ENCODE measurements around the gene DCBLD1. TPM values are rescaled to one million over a fixed set of nuclear protein-coding genes. Genes with fewer than 3 reads are reported as not detected.

DCBLD1 gene
- polyA plus RNA-seq, 2 donors, result 3.8 TPM

- Histone ChIP-seq H3K4me1 (ENCODE audit: control insufficient read depth in 2 of 2, insufficient read depth in 2 of 2, low read length in 1 of 2) (peaks cover 0 to 2% of the 10 kb centered on the region in 2 donors), H3K27me3 (ENCODE audit: control insufficient read depth in 1 of 2, insufficient read depth in 2 of 2, low read length in 2 of 2) (no peaks in the 10 kb centered on the region), H3K9me3 (ENCODE audit: control insufficient read depth in 2 of 2, insufficient read depth in 1 of 2, low read depth in 1 of 2, low read length in 1 of 2) (no peaks in the 10 kb centered on the region), H3K36me3 (ENCODE audit: control insufficient read depth in 2 of 2, insufficient read depth in 2 of 2, low read length in 1 of 2) (no peaks in the 10 kb centered on the region), H3K4me3 (ENCODE audit: low read depth in 1 of 2, low read length in 2 of 2) (peak overlapping the region; percentile 72 to 78), H3K27ac (ENCODE audit: low read depth in 2 of 2, low read length in 1 of 2) (peak overlapping the region; percentile 91 to 94)
- 0% methylated on average over 37 to 46 of the region's 46 CpGs for WGBS, 2 donors
These were observed 650 bp downstream of the DCBLD1 start for GRCh38 chr6:117483004-117483644.

GRCh38 chr6:117483645-117484016, 1.2 kb downstream of the DCBLD1 start:
- Histone ChIP-seq H3K4me1 (ENCODE audit: control insufficient read depth in 2 of 2, insufficient read depth in 2 of 2, low read length in 1 of 2) (peaks cover 0 to 2% of the 10 kb centered on the region in 2 donors), H3K4me3 (ENCODE audit: low read depth in 1 of 2, low read length in 2 of 2) (peak overlapping the region; percentile 72 to 78), H3K27ac (ENCODE audit: low read depth in 2 of 2, low read length in 1 of 2) (peak overlapping the region; percentile 91 to 94), H3K9me3 (ENCODE audit: control insufficient read depth in 2 of 2, insufficient read depth in 1 of 2, low read depth in 1 of 2, low read length in 1 of 2) (no peaks in the 10 kb centered on the region), H3K36me3 (ENCODE audit: control insufficient read depth in 2 of 2, insufficient read depth in 2 of 2, low read length in 1 of 2) (no peaks in the 10 kb centered on the region), H3K27me3 (ENCODE audit: control insufficient read depth in 1 of 2, insufficient read depth in 2 of 2, low read length in 2 of 2) (no peaks in the 10 kb centered on the region)
- WGBS, 2 donors, result 1% methylated on average over 7 of the region's 7 CpGs

- Histone ChIP-seq H3K9me3 (ENCODE audit: control insufficient read depth in 2 of 2, insufficient read depth in 1 of 2, low read depth in 1 of 2, low read length in 1 of 2) (no peaks in the 10 kb centered on the region), H3K27ac (ENCODE audit: low read depth in 2 of 2, low read length in 1 of 2) (no peak overlapping the region), H3K27me3 (ENCODE audit: control insufficient read depth in 1 of 2, insufficient read depth in 2 of 2, low read length in 2 of 2) (no peaks in the 10 kb centered on the region), H3K36me3 (ENCODE audit: control insufficient read depth in 2 of 2, insufficient read depth in 2 of 2, low read length in 1 of 2) (no peaks in the 10 kb centered on the region), H3K4me1 (ENCODE audit: control insufficient read depth in 2 of 2, insufficient read depth in 2 of 2, low read length in 1 of 2) (peaks cover 0 to 2% of the 10 kb centered on the region in 2 donors), H3K4me3 (ENCODE audit: low read depth in 1 of 2, low read length in 2 of 2) (peak overlapping the region in 1 of 2 donors; percentile 78)
- 76 to 78% methylated on average over 8 of the region's 8 CpGs for WGBS, 2 donors
These were observed 1.7 kb downstream of the DCBLD1 start for GRCh38 chr6:117484052-117484646.

GRCh38 chr6:117485433-117485832, 3.0 kb downstream of the DCBLD1 start:
- H3K9me3 ChIP-seq (ENCODE audit: control insufficient read depth in 2 of 2, insufficient read depth in 1 of 2, low read depth in 1 of 2, low read length in 1 of 2), result no peaks in the 10 kb centered on the region
- H3K36me3 ChIP-seq (ENCODE audit: control insufficient read depth in 2 of 2, insufficient read depth in 2 of 2, low read length in 1 of 2), result no peaks in the 10 kb centered on the region
- H3K27me3 ChIP-seq (ENCODE audit: control insufficient read depth in 1 of 2, insufficient read depth in 2 of 2, low read length in 2 of 2), result no peaks in the 10 kb centered on the region
- H3K4me3 ChIP-seq (ENCODE audit: low read depth in 1 of 2, low read length in 2 of 2), result no peak overlapping the region
- H3K4me1 ChIP-seq (ENCODE audit: control insufficient read depth in 2 of 2, insufficient read depth in 2 of 2, low read length in 1 of 2), result peaks cover 0 to 2% of the 10 kb centered on the region in 2 donors
- no peak overlapping the region for H3K27ac ChIP-seq (ENCODE audit: low read depth in 2 of 2, low read length in 1 of 2)

GRCh38 chr6:117487821-117488220, 5.3 kb downstream of the DCBLD1 start:
- Histone ChIP-seq H3K9me3 (ENCODE audit: control insufficient read depth in 2 of 2, insufficient read depth in 1 of 2, low read depth in 1 of 2, low read length in 1 of 2) (no peaks in the 10 kb centered on the region), H3K27me3 (ENCODE audit: control insufficient read depth in 1 of 2, insufficient read depth in 2 of 2, low read length in 2 of 2) (no peaks in the 10 kb centered on the region), H3K36me3 (ENCODE audit: control insufficient read depth in 2 of 2, insufficient read depth in 2 of 2, low read length in 1 of 2) (no peaks in the 10 kb centered on the region), H3K4me3 (ENCODE audit: low read depth in 1 of 2, low read length in 2 of 2) (no peak overlapping the region), H3K27ac (ENCODE audit: low read depth in 2 of 2, low read length in 1 of 2) (no peak overlapping the region), H3K4me1 (ENCODE audit: control insufficient read depth in 2 of 2, insufficient read depth in 2 of 2, low read length in 1 of 2) (peaks cover 0 to 2% of the 10 kb centered on the region in 2 donors)
- WGBS, 2 donors, result 87 to 91% methylated on average over 7 of the region's 7 CpGs

GRCh38 chr6:117489003-117489402, 6.5 kb downstream of the DCBLD1 start:
- H3K27me3 ChIP-seq (ENCODE audit: control insufficient read depth in 1 of 2, insufficient read depth in 2 of 2, low read length in 2 of 2), result no peaks in the 10 kb centered on the region
- H3K9me3 ChIP-seq (ENCODE audit: control insufficient read depth in 2 of 2, insufficient read depth in 1 of 2, low read depth in 1 of 2, low read length in 1 of 2), result no peaks in the 10 kb centered on the region
- H3K27ac ChIP-seq (ENCODE audit: low read depth in 2 of 2, low read length in 1 of 2), result no peak overlapping the region
- WGBS, 2 donors, result 97 to 100% methylated on average over 2 of the region's 2 CpGs
- no peaks in the 10 kb centered on the region for H3K36me3 ChIP-seq (ENCODE audit: control insufficient read depth in 2 of 2, insufficient read depth in 2 of 2, low read length in 1 of 2)
- no peak overlapping the region for H3K4me3 ChIP-seq (ENCODE audit: low read depth in 1 of 2, low read length in 2 of 2)
- peaks cover 0 to 2% of the 10 kb centered on the region in 2 donors for H3K4me1 ChIP-seq (ENCODE audit: control insufficient read depth in 2 of 2, insufficient read depth in 2 of 2, low read length in 1 of 2)

GRCh38 chr6:117491916-117492315, 9.4 kb downstream of the DCBLD1 start:
- H3K27me3 ChIP-seq (ENCODE audit: control insufficient read depth in 1 of 2, insufficient read depth in 2 of 2, low read length in 2 of 2), result no peaks in the 10 kb centered on the region
- WGBS, 2 donors, result 85 to 90% methylated on average over 5 of the region's 5 CpGs
- H3K36me3 ChIP-seq (ENCODE audit: control insufficient read depth in 2 of 2, insufficient read depth in 2 of 2, low read length in 1 of 2), result no peaks in the 10 kb centered on the region
- H3K4me3 ChIP-seq (ENCODE audit: low read depth in 1 of 2, low read length in 2 of 2), result no peak overlapping the region
- H3K4me1 ChIP-seq (ENCODE audit: control insufficient read depth in 2 of 2, insufficient read depth in 2 of 2, low read length in 1 of 2), result no peaks in the 10 kb centered on the region
- H3K9me3 ChIP-seq (ENCODE audit: control insufficient read depth in 2 of 2, insufficient read depth in 1 of 2, low read depth in 1 of 2, low read length in 1 of 2), result no peaks in the 10 kb centered on the region
- H3K27ac ChIP-seq (ENCODE audit: low read depth in 2 of 2, low read length in 1 of 2), result no peak overlapping the region

- H3K9me3 ChIP-seq (ENCODE audit: control insufficient read depth in 2 of 2, insufficient read depth in 1 of 2, low read depth in 1 of 2, low read length in 1 of 2), result no peaks in the 10 kb centered on the region
- no peaks in the 10 kb centered on the region for H3K4me1 ChIP-seq (ENCODE audit: control insufficient read depth in 2 of 2, insufficient read depth in 2 of 2, low read length in 1 of 2)
- H3K4me3 ChIP-seq (ENCODE audit: low read depth in 1 of 2, low read length in 2 of 2), result no peak overlapping the region
- no peaks in the 10 kb centered on the region for H3K36me3 ChIP-seq (ENCODE audit: control insufficient read depth in 2 of 2, insufficient read depth in 2 of 2, low read length in 1 of 2)
- 87 to 96% methylated on average over 2 of the region's 2 CpGs for WGBS, 2 donors
- no peaks in the 10 kb centered on the region for H3K27me3 ChIP-seq (ENCODE audit: control insufficient read depth in 1 of 2, insufficient read depth in 2 of 2, low read length in 2 of 2)
- no peak overlapping the region for H3K27ac ChIP-seq (ENCODE audit: low read depth in 2 of 2, low read length in 1 of 2)
These were observed 11.0 kb downstream of the DCBLD1 start for GRCh38 chr6:117493470-117493869.

- Histone ChIP-seq H3K27ac (ENCODE audit: low read depth in 2 of 2, low read length in 1 of 2) (no peak overlapping the region), H3K36me3 (ENCODE audit: control insufficient read depth in 2 of 2, insufficient read depth in 2 of 2, low read length in 1 of 2) (no peaks in the 10 kb centered on the region), H3K27me3 (ENCODE audit: control insufficient read depth in 1 of 2, insufficient read depth in 2 of 2, low read length in 2 of 2) (no peaks in the 10 kb centered on the region), H3K4me3 (ENCODE audit: low read depth in 1 of 2, low read length in 2 of 2) (no peak overlapping the region), H3K9me3 (ENCODE audit: control insufficient read depth in 2 of 2, insufficient read depth in 1 of 2, low read depth in 1 of 2, low read length in 1 of 2) (no peaks in the 10 kb centered on the region), H3K4me1 (ENCODE audit: control insufficient read depth in 2 of 2, insufficient read depth in 2 of 2, low read length in 1 of 2) (no peaks in the 10 kb centered on the region)
- WGBS, 2 donors, result 62 to 66% methylated on average over 2 of the region's 2 CpGs
These were observed 11.8 kb downstream of the DCBLD1 start for GRCh38 chr6:117494283-117494682.

Measured in esophagus (tissue), 2 donors.